Glutamatergic neuron (in vitro differentiated cells): ENCODE results near the gene MCCD1. TPM values are rescaled to one million over a fixed set of nuclear protein-coding genes. Genes with fewer than 3 reads are reported as not detected.

Source experiments
- DNase-seq: peaks from one replicate; pipeline ENCODE4 v3.0.0; 2022
- H3K27ac Mint-ChIP-seq: one replicate; pipeline ENCODE4 v1.8.0; 2020; ENCODE audit warnings: mild to moderate bottlenecking, mixed read lengths, inconsistent platforms; ENCODE audit not compliant: unreplicated experiment
- H3K27me3 Mint-ChIP-seq: one replicate; pipeline ENCODE4 v1.8.0; 2020; ENCODE audit warnings: mild to moderate bottlenecking, moderate library complexity, mixed read lengths, inconsistent platforms; ENCODE audit not compliant: unreplicated experiment
- H3K36me3 Mint-ChIP-seq: one replicate; pipeline ENCODE4 v1.8.0; 2020; ENCODE audit warnings: mild to moderate bottlenecking, mixed read lengths, inconsistent platforms; ENCODE audit not compliant: unreplicated experiment
- H3K4me1 Mint-ChIP-seq: one replicate; pipeline ENCODE4 v1.8.0; 2020; ENCODE audit warnings: mild to moderate bottlenecking, low read depth, mixed read lengths, inconsistent platforms; ENCODE audit not compliant: unreplicated experiment
- H3K4me3 Mint-ChIP-seq: one replicate; pipeline ENCODE4 v1.8.0; 2020; ENCODE audit warnings: mild to moderate bottlenecking, mixed read lengths, inconsistent platforms; ENCODE audit not compliant: unreplicated experiment
- H3K9me3 Mint-ChIP-seq: one replicate; pipeline ENCODE4 v1.8.0; 2020; ENCODE audit warnings: mild to moderate bottlenecking, moderate library complexity, mixed read lengths, inconsistent platforms; ENCODE audit not compliant: unreplicated experiment
- total RNA-seq: library from RNA; stranded (reverse); fragmentation: NEBNext Ultra II Directional; extraction: Animal tissue kit (Norgen Biotek cat#: 25700); gene quantifications from one replicate; pipeline ENCODE4 v1.2.1, GENCODE V29; 2021; ENCODE audit not compliant: unreplicated experiment
- TF ChIP-seq, protein P1 (sequence below): fragments of 200-600 bp; sonication (generic); IDR thresholded peaks from one replicate; pipeline ENCODE4 v1.5.0; 2021; ENCODE audit not compliant: partially characterized antibody, unreplicated experiment

MCCD1 gene
- total RNA-seq, 1 donor from 2014 or later = not detected

GRCh38 chr6:31525553-31525931 lies 3.2 kb upstream of the MCCD1 start:
- H3K4me3 Mint-ChIP-seq = no peak overlapping the region
- peaks cover 3% of the 10 kb centered on the region for H3K4me1 Mint-ChIP-seq
- H3K27me3 Mint-ChIP-seq = peaks cover 6% of the 10 kb centered on the region
- H3K9me3 Mint-ChIP-seq = no peaks in the 10 kb centered on the region
- TF ChIP-seq, protein P1, sequence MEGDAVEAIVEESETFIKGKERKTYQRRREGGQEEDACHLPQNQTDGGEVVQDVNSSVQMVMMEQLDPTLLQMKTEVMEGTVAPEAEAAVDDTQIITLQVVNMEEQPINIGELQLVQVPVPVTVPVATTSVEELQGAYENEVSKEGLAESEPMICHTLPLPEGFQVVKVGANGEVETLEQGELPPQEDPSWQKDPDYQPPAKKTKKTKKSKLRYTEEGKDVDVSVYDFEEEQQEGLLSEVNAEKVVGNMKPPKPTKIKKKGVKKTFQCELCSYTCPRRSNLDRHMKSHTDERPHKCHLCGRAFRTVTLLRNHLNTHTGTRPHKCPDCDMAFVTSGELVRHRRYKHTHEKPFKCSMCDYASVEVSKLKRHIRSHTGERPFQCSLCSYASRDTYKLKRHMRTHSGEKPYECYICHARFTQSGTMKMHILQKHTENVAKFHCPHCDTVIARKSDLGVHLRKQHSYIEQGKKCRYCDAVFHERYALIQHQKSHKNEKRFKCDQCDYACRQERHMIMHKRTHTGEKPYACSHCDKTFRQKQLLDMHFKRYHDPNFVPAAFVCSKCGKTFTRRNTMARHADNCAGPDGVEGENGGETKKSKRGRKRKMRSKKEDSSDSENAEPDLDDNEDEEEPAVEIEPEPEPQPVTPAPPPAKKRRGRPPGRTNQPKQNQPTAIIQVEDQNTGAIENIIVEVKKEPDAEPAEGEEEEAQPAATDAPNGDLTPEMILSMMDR = no peak
- no peak overlapping the region for H3K27ac Mint-ChIP-seq
- no peak for DNase-seq
- peaks cover 7% of the 10 kb centered on the region for H3K36me3 Mint-ChIP-seq

DNA sequence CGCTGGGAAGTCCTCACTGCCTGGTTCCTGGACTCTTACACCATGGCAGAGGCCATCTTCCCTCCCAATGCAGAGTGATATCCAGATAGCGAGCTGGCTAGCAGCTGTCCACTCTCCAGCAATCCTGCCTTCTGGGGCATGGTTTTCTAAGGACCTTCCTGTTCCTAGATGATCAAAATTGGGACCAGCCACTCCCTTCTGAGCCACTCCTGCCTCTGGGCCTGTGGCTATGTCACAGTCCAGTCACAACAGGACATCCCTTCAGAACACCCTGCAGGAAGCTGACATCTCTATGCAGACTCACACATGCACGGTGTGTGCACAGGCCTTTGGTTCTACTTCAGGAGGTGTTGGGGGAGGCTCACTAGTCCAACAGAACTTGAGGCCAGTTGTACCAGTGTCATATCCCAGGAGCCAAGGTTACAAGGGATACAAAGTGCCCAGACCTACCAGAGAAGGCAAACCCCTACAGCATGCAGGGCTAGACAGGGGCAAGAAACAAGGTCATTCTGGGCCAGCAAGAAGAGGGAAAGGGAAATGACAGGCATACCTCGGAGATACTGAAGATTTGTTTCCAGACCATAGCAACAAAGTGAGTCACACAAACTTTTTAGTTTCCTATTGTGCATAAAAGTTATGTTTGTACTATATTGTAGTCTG lies 2.7 kb upstream of the MCCD1 start:
- TF ChIP-seq, protein P1 = no peak
- H3K9me3 Mint-ChIP-seq = no peaks in the 10 kb centered on the region
- peaks cover 6% of the 10 kb centered on the region for H3K27me3 Mint-ChIP-seq
- DNase-seq = no peak
- no peak overlapping the region for H3K27ac Mint-ChIP-seq
- H3K4me1 Mint-ChIP-seq = peaks cover 3% of the 10 kb centered on the region
- peaks cover 8% of the 10 kb centered on the region for H3K36me3 Mint-ChIP-seq
- no peak overlapping the region for H3K4me3 Mint-ChIP-seq

- H3K27me3 Mint-ChIP-seq = peaks cover 6% of the 10 kb centered on the region
- H3K4me1 Mint-ChIP-seq = peaks cover 3% of the 10 kb centered on the region
- no peaks in the 10 kb centered on the region for H3K9me3 Mint-ChIP-seq
- no peak overlapping the region for H3K27ac Mint-ChIP-seq
- DNase-seq = no peak
- TF ChIP-seq, protein P1 = no peak
- H3K4me3 Mint-ChIP-seq = no peak overlapping the region
- H3K36me3 Mint-ChIP-seq = peaks cover 8% of the 10 kb centered on the region
Measured at GRCh38 chr6:31528307-31528777, 420 bp upstream of the MCCD1 start.

DNA sequence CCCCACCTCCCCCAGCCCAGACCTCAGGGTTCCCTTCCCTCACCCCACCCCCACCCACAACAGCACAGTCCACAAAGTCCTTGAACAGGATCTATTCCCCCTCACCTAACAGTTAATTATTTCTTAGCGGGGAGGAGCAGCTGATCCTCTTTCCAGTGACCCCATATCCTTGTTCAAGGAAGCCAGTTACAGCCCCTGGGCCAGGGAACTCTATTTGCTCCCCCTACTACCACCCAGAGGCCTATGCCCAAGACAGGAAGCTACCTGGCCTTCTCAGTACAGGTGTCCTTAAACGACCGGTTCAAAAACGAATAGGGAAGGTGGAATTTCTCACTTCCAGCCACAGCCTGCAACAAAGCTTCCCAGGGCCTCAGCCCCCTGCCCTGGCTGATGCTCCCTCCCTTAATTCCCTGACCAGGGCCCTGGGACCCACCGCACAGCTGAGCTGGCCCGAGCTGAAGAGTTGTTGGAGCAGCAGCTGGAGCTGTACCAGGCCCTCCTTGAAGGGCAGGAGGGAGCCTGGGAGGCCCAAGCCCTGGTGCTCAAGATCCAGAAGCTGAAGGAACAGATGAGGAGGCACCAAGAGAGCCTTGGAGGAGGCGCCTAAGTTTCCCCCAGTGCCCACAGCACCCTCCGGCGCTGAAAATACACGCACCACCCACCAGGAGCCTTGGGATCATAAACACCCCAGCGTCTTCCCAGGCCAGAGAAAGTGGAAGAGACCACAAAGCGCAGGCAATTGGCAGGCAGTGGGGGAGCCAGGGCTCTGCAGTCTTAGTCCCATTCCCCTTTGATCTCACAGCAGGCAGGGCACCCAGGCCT lies 778 bp downstream of the MCCD1 start:
- peaks cover 8% of the 10 kb centered on the region for H3K36me3 Mint-ChIP-seq

More for the DNA sequence above, 778 bp downstream of the MCCD1 start:
- TF ChIP-seq, protein P1 = no peak
- DNase-seq = no peak
- H3K27me3 Mint-ChIP-seq = peaks cover 8% of the 10 kb centered on the region
- H3K9me3 Mint-ChIP-seq = peaks cover 2% of the 10 kb centered on the region
- no peak overlapping the region for H3K27ac Mint-ChIP-seq
- H3K4me1 Mint-ChIP-seq = peaks cover 3% of the 10 kb centered on the region
- H3K4me3 Mint-ChIP-seq = no peak overlapping the region
